Measurements from ENCODE around the gene HIPK2.

Gene HIPK2

DNA sequence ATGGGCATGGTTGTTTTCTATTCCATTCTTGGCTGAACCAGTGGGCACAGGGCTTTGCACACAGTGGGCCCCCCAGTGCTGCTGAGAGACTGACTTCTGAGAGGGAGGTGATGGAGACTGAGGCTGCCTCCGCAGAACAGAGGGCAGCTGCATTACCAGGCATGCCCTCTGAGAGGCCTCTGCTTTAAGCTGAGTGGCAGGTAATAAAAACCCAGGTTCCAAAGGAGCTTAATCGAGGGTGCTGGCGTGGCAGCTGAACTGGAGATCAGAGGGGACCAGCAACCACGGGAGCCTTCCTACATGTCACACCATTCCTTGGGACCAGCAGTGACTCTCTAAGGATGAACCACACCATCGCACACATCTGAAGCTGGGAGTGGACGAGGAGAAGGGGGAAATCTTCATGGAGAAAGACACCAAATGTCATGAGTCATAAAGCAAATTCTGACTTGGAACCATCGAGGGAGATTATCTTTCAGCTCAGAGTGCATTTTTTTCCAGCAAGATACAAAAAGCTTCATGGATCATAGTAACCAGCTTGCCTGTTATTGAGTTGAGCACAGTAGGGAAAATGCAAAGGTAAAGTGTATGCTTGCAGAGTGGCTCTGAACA, 24.6 kb downstream of the HIPK2 start:
- DNase-seq (ENCODE audit: low spot score) = peak; percentile 53
- peak; percentile 58 for FAIRE-seq

- FAIRE-seq = no peak
- DNase-seq (ENCODE audit: low spot score) = no peak
Observed at GRCh38 chr7:139752604-139753003, 25.2 kb downstream of the HIPK2 start.

DNA sequence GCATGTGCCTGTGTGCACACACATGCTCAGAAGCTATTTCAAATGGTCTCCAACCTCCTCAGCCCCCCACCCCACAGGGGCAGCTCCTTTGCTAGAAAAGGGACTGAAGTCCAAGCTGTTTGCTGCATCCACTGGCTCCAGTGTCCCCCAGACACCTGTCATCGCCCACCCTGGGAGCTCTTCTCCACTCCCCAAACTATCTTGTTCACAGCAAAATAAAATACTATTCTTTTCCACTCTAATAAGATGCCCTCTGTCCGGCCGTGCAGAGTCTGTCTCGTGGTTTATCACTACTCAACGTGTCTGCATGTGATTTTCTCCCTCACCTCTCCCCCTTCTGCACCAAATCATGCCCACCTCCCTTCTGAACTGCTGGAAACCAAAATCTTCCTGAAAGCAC, 25.6 kb downstream of the HIPK2 start:
- DNase-seq (ENCODE audit: low spot score) = no peak
- no peak for FAIRE-seq

- FAIRE-seq (no peak), DNase-seq (ENCODE audit: low spot score) (no peak)
Observed at GRCh38 chr7:139750459-139751095, 27.2 kb downstream of the HIPK2 start.

GRCh38 chr7:139749545-139749944, 28.3 kb downstream of the HIPK2 start:
- DNase-seq (ENCODE audit: low spot score) = no peak
- no peak for FAIRE-seq

DNA sequence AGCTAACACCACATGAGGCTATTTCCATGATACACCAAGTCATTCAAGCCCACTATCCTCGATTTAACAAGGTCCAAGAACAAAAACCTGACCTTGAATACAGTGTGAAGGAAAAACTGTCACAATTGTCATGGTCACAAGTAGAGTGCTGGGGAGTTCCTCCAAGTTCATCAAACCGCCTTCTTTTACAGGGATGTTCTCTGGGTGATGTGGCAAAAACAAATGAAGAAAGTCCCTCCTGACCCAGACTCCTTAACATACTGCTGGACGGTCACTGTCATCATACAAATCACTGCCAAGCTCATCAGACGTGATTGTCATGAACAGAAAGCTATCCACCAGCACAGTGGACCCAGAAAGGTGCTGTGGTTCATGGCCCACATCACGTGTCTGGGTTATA, 28.9 kb downstream of the HIPK2 start:
- DNase-seq (ENCODE audit: low spot score) = no peak
- no peak for FAIRE-seq

DNA sequence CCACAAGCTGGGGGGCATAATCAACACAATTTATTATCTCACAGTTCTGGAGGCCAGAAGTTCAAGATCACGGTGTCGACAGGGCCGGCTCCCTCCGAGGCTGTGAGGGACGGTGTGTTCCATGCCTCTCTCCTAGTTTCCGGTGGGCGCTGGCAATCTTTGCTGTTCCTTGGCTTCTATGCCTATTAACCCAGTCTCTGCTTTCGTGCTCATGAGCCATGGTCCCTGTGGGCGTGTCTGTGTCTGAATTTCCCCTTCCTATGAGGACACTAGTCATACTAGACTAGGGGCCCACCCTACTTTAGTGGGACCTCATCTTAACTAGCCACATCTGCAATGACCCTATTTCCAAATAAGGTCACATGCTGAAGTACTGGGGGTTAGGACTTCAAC, 29.4 kb downstream of the HIPK2 start:
- DNase-seq (ENCODE audit: low spot score) = no peak

DNA sequence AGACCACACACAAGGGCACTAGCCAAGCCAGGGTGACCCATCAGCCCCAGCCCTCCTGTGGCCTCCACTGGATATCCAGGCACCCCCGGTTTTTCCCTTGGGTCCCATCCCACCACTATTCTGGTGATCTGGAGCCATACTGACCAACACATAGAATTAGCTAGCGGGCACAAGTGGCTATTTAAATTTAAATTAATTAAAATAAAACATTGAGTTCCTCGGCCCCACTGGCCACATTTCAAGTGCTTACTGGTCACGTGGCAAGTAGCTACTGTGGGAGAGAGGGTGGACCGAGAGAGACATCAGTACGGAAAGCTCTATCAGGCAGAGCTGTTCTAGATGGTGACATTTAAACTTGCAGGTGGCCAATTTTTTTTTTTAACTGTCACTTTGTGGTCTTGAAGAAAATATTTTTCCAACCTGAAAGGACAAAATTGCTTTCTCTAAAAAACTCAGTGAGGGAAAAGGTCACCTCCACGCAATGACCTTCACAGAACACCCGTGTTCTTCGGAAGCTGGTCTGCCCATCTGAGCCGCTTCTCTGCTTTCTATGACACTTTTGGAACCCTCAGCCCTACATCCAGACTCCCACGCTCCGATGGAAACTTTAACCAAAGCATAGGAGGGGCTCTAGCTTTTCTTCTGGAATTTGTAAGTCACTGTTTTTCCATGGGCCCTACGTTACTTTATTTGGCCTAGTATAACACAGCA, 30.0 kb downstream of the HIPK2 start:
- FAIRE-seq (no peak), DNase-seq (ENCODE audit: low spot score) (no peak)

More for the DNA sequence above, 29.4 kb downstream of the HIPK2 start:
- FAIRE-seq = no peak

DNA sequence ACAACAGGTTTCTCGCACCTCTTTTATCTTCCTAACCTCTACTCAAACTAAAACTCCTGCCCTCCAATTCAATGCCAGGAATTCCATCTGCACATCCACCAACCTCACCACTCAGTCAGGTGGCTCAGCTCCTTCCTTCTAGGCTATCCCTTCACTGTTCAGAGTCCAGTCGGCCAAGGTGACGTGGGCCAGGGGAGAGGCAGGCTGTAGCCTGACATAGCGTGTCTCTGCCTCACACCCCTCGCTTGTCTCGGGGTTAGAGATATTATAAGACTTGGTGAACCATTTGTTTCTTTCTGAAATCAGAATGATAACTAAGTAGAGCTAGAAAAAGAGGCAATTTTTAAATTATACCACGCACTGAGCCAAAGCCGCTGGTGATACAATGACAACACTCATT, 31.1 kb downstream of the HIPK2 start:
- FAIRE-seq (no peak), DNase-seq (ENCODE audit: low spot score) (no peak)

GRCh38 chr7:139745678-139746143, 32.1 kb downstream of the HIPK2 start:
- FAIRE-seq = peak; percentile 16
- DNase-seq (ENCODE audit: low spot score) = peak; percentile 27

- FAIRE-seq (peak; percentile 80), DNase-seq (ENCODE audit: low spot score) (peak; percentile 49)
Observed at GRCh38 chr7:139744768-139745677, 32.8 kb downstream of the HIPK2 start.

GRCh38 chr7:139743967-139744767, 33.6 kb downstream of the HIPK2 start:
- FAIRE-seq (no peak), DNase-seq (ENCODE audit: low spot score) (no peak)

DNA sequence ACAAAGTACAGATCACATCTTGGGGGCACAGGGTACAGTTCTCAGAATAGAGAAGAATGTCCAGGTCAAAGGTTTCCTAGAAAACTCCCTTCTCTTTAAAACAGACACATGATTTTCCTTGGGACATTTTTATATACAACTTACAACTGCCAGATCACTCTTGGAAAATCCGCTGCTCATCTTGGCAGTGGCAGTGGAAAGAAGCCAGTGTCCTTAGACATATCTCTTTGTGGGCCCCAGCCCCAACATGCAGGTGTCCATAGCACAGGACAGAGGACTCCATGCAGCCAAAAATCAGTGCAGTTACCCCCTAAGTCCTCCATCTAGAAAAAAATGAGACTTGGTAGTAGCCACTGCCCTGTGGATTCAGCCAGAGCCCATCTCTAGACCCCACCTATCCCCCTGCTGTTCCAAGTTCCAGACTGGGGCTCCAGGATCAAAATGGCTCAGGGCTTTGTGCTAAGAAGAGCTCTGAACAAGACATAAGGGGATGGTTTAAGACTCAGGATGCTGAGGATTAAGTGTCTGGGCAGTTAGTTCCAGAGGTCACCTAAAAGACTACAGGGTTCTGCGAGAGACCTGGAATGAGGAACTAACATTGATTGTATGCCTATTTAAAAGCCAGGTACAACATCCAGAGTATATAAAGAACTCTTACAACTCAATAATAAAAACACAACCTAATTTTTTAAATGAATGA, 34.4 kb downstream of the HIPK2 start:
- no peak for FAIRE-seq
- DNase-seq (ENCODE audit: low spot score) = no peak

GRCh38 chr7:139741789-139742344, 35.9 kb downstream of the HIPK2 start:
- DNase-seq (ENCODE audit: low spot score) (no peak), FAIRE-seq (no peak)

- DNase-seq (ENCODE audit: low spot score) (no peak), FAIRE-seq (no peak)
Observed at GRCh38 chr7:139741239-139741638, 36.6 kb downstream of the HIPK2 start.

- no peak for FAIRE-seq
- DNase-seq (ENCODE audit: low spot score) = no peak
Observed at GRCh38 chr7:139739863-139740597, 37.8 kb downstream of the HIPK2 start.

DNA sequence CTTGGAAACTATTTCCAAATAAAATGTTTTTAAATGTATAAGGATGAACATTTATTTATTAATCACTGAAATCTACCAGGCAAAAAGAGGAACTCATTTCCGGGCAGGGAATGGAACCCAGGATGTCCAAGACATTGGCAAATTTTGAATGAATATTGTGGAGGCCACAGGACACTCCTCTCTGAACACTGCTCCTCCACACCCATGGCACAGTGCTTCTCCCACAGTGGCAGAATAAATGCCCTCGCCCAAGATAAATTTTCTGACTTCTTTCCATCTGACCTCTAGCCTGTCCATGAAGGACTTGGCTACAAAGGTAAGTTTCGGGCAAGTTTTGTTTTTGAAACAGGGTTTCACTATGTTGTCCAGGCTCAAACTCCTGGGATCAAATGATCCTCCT, 39.0 kb downstream of the HIPK2 start:
- no peak for FAIRE-seq
- DNase-seq (ENCODE audit: low spot score) = no peak

DNA sequence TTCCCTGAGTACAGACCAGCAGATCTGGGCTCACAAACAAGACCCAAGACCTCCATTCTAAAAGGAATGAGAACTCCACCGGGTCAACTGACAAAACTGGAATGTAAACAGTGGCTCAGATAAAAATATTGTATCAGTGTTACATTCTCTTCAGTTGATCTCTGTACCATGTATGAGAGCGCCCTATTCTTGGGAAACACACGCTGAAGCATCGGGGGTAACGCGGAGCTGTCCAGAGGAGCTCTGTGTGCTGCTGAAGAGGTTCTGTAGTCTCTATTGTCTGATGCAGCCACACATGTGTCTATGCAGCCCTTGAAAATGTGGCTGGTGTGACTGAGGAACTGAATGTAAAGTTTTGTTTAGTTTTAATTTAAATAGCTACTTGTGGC, 39.7 kb downstream of the HIPK2 start:
- DNase-seq (ENCODE audit: low spot score) (no peak), FAIRE-seq (no peak)
